IPS-20b (cell line): ENCODE data around the gene MPP1.
A peak's percentile ranks its signal among the peaks of the same experiment; 100 is the strongest.
"Not testable (repeated sequence)": the region's sequence is repeated elsewhere in the genome, so short reads cannot be mapped to it uniquely, and the experiment has no call there.

ENCODE experiments used
- H3K27ac ChIP-seq: one replicate; pipeline ENCODE4 v1.5.1; 2013; ENCODE audit warnings: low read length
- H3K27me3 ChIP-seq: 2 replicates; pipeline ENCODE4 v1.6.1; 2013; ENCODE audit warnings: mild to moderate bottlenecking, low read length, inconsistent platforms; ENCODE audit not compliant: insufficient read depth
- H3K36me3 ChIP-seq: 2 replicates; pipeline ENCODE4 v1.6.1; 2013; ENCODE audit warnings: low read depth, mild to moderate bottlenecking, inconsistent platforms, low read length, moderate library complexity; ENCODE audit not compliant: insufficient read depth
- H3K4me1 ChIP-seq: 2 replicates; pipeline ENCODE4 v1.6.1; 2013; ENCODE audit warnings: mild to moderate bottlenecking, control low read depth, inconsistent platforms, low read length, moderate library complexity; ENCODE audit not compliant: insufficient read depth
- H3K4me3 ChIP-seq: 2 replicates; pipeline ENCODE4 v1.5.1; 2013; ENCODE audit warnings: mild to moderate bottlenecking, low read length, inconsistent platforms
- H3K9ac ChIP-seq: 2 replicates; pipeline ENCODE4 v1.6.1; 2013; ENCODE audit warnings: low read depth, mild to moderate bottlenecking, inconsistent platforms, low read length, moderate library complexity
- H3K9me3 ChIP-seq: 2 replicates; pipeline ENCODE4 v1.6.1; 2013; ENCODE audit warnings: mild to moderate bottlenecking, low read depth, low read length, inconsistent platforms; ENCODE audit not compliant: insufficient read depth

MPP1 gene

GRCh38 chrX:154804957-154805695 lies at the start of gene MPP1:
TSS of gene MPP1 (minus strand) at chrX:154805485. CDS start at chrX:154805373, 112 bp downstream.
- Histone ChIP-seq H3K9me3 (no peaks in the 10 kb centered on the region), H3K27ac (no peak within 1 kb of the TSS), H3K4me1 (peaks cover 3% of the 10 kb centered on the region; the same call in 1 of the 2 replicates), H3K4me3 (peak within 1 kb of the TSS; percentile 55), H3K36me3 (no peaks in the 10 kb centered on the region), H3K9ac (no peak within 1 kb of the TSS; the same call in 1 of the 2 replicates), H3K27me3 (peaks cover 58% of the 10 kb centered on the region)

- H3K27me3 ChIP-seq = no peaks in the 10 kb centered on the region
- H3K27ac ChIP-seq = no peak overlapping the region
- H3K9me3 ChIP-seq = peaks cover 6% of the 10 kb centered on the region; the same call in 1 of the 2 replicates
- no peak overlapping the region for H3K9ac ChIP-seq
- no peaks in the 10 kb centered on the region for H3K4me1 ChIP-seq
- no peak overlapping the region for H3K4me3 ChIP-seq
- H3K36me3 ChIP-seq = no peaks in the 10 kb centered on the region
These were observed 45.8 kb upstream of the MPP1 start for GRCh38 chrX:154850957-154851611.

- no peak overlapping the region for H3K27ac ChIP-seq
- no peaks in the 10 kb centered on the region for H3K4me1 ChIP-seq
- no peak overlapping the region for H3K4me3 ChIP-seq
- H3K27me3 ChIP-seq = no peaks in the 10 kb centered on the region
- no peak overlapping the region for H3K9ac ChIP-seq
- no peaks in the 10 kb centered on the region for H3K36me3 ChIP-seq
- H3K9me3 ChIP-seq = no peaks in the 10 kb centered on the region
These were observed 35.6 kb upstream of the MPP1 start for GRCh38 chrX:154840856-154841255.

DNA sequence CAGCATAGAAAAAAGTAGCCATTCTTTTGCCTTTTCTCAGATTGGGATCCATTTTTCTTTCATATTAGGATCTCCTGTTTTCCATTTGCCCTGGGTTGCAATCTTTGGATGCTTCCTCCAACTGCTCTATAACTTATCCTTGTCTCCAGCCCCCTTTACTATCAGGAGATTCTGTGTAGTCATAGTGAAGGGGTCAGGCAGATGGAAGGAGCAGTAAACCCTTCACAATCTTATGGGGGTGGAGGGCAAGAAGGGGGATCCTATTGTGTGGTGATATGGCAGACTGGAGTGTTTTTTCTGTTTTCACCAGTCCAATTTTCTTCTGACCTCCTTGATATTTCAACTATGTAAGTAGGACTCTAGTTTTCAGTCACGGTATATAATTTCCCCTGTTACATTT lies 30.9 kb upstream of the MPP1 start:
- Histone ChIP-seq H3K27me3 (no peaks in the 10 kb centered on the region), H3K9ac (no peak overlapping the region), H3K27ac (no peak overlapping the region)

DNA sequence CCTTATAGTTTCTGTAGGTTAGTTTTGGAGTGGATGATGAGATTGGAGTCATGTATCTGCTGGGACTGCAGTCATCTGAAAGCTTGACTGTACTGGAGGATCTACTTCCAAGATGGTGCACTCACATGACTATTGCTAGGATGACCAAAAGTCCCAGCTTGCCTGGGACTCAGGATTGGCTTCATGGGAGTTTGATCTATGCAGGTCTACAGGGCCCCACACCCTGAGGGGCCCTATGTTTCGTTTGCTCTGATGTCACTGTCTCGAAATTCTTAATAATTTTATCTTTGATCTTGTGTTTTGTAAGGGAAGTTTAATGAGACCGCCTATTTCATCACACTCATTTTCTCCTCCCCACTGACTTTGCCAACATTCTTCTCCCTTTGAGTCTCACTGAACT lies 29.3 kb upstream of the MPP1 start, which contains the start of gene SMIM9:
TSS of gene SMIM9 (minus strand) at position 101 of the 400 bp plus-strand sequence. CDS start 3,806 bp downstream, outside the sequence.
- no peak within 1 kb of the TSS for H3K4me3 ChIP-seq
- H3K4me1 ChIP-seq = no peaks in the 10 kb centered on the region
- no peak within 1 kb of the TSS for H3K27ac ChIP-seq
- no peaks in the 10 kb centered on the region for H3K27me3 ChIP-seq
- no peaks in the 10 kb centered on the region for H3K9me3 ChIP-seq
- no peaks in the 10 kb centered on the region for H3K36me3 ChIP-seq
- no peak within 1 kb of the TSS for H3K9ac ChIP-seq

More for the DNA sequence above, 30.9 kb upstream of the MPP1 start:
- Histone ChIP-seq H3K9me3 (no peaks in the 10 kb centered on the region), H3K36me3 (no peaks in the 10 kb centered on the region), H3K4me1 (no peaks in the 10 kb centered on the region), H3K4me3 (no peak overlapping the region)

DNA sequence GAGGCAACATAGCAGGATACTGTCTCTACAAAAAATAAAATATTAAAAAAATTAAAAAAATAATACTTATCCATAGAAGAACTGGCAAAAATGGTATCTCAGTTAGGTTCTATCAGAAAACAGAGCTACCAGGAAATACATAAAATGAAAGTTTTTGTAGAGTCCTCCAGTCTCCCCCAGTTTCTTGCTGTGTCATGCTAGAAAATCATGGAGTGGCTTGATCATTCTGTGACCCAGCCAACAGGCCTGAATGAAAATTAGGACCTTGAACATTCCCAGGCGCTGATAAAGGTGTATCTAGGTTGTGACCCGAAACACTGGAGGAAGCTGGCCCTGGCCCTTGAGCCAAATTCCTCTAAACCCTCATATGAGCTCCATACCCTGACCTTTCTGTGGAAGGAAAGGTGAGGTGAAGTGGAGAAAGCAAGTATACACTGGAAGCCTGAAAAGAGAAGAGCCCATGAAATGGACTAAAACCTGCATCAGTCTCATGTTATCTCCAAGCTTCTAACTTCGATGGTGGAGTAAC lies 28.5 kb upstream of the MPP1 start:
- no peak overlapping the region for H3K4me3 ChIP-seq
- no peaks in the 10 kb centered on the region for H3K9me3 ChIP-seq
- no peaks in the 10 kb centered on the region for H3K27me3 ChIP-seq
- H3K36me3 ChIP-seq = no peaks in the 10 kb centered on the region
- H3K27ac ChIP-seq = no peak overlapping the region
- no peaks in the 10 kb centered on the region for H3K4me1 ChIP-seq
- H3K9ac ChIP-seq = no peak overlapping the region

- Histone ChIP-seq H3K27ac (no peak overlapping the region), H3K9ac (no peak overlapping the region), H3K4me1 (no peaks in the 10 kb centered on the region), H3K27me3 (no peaks in the 10 kb centered on the region), H3K36me3 (no peaks in the 10 kb centered on the region), H3K9me3 (no peaks in the 10 kb centered on the region), H3K4me3 (no peak overlapping the region)
These were observed 24.7 kb upstream of the MPP1 start for GRCh38 chrX:154829926-154830442.

GRCh38 chrX:154829134-154829533 lies 23.8 kb upstream of the MPP1 start:
- Histone ChIP-seq H3K36me3 (no peaks in the 10 kb centered on the region), H3K27me3 (no peaks in the 10 kb centered on the region), H3K27ac (no peak overlapping the region), H3K9me3 (no peaks in the 10 kb centered on the region), H3K4me1 (no peaks in the 10 kb centered on the region), H3K4me3 (no peak overlapping the region), H3K9ac (no peak overlapping the region)

GRCh38 chrX:154828016-154828408 lies 22.7 kb upstream of the MPP1 start:
- H3K9ac ChIP-seq = no peak overlapping the region
- no peaks in the 10 kb centered on the region for H3K9me3 ChIP-seq
- H3K27ac ChIP-seq = no peak overlapping the region
- no peak overlapping the region for H3K4me3 ChIP-seq
- no peaks in the 10 kb centered on the region for H3K36me3 ChIP-seq
- H3K27me3 ChIP-seq = no peaks in the 10 kb centered on the region
- H3K4me1 ChIP-seq = no peaks in the 10 kb centered on the region

- H3K27ac ChIP-seq = no peak overlapping the region
These were observed 22.1 kb upstream of the MPP1 start for GRCh38 chrX:154827194-154828015.

GRCh38 chrX:154825586-154825985 lies 20.3 kb upstream of the MPP1 start:
- not testable (repeated sequence) for H3K36me3 ChIP-seq, H3K9me3 ChIP-seq, H3K4me3 ChIP-seq, H3K9ac ChIP-seq, H3K27ac ChIP-seq, H3K27me3 ChIP-seq
- peaks cover 12% of the 10 kb centered on the region for H3K4me1 ChIP-seq

More at GRCh38 chrX:154827194-154828015, 22.1 kb upstream of the MPP1 start:
- Histone ChIP-seq H3K27me3 (no peaks in the 10 kb centered on the region), H3K4me1 (no peaks in the 10 kb centered on the region; the same call in 1 of the 2 replicates), H3K9me3 (no peaks in the 10 kb centered on the region), H3K36me3 (no peaks in the 10 kb centered on the region), H3K4me3 (no peak overlapping the region), H3K9ac (no peak overlapping the region)
